H1 (cell line): ENCODE data around the gene KIF21A. TPM values are rescaled to one million over a fixed set of nuclear protein-coding genes. Genes with fewer than 3 reads are reported as not detected.

ENCODE experiments used
- CTCF ChIA-PET: fragments of 300-600 bp; sonication (Branson Sonifier 250); formaldehyde crosslinking; loops from one replicate; lab custom pipeline; 2021; ENCODE audit not compliant: partially characterized antibody; lab: Charles Lee
- POLR2A ChIA-PET: fragments of 300-600 bp; sonication (Branson Sonifier 250); formaldehyde crosslinking; loops from one replicate; lab custom pipeline; 2021; ENCODE audit warnings: inconsistent platforms; ENCODE audit not compliant: partially characterized antibody; lab: Charles Lee
- DNase-seq, 2 experiments: peaks; one replicate each; pipeline versions ENCODE4 v3.0.0 to v3.0.0-alpha.2; 2010 to 2022; ENCODE audit warnings: low spot score in 2 of 2, low read depth in 1 of 2, mixed read lengths in 1 of 2
- FAIRE-seq: peaks from 2 replicates; lab custom pipeline; 2011; peaks lifted over from hg19 to GRCh38; lab: Jason Lieb, UNC
- H2AFZ ChIP-seq: 2 replicates; pipeline ENCODE4 v1.8.1; 2012; ENCODE audit warnings: low read length, inconsistent platforms
- H2AK5ac ChIP-seq: 2 replicates; pipeline ENCODE4 v1.6.1; 2013; ENCODE audit warnings: low read depth, low read length
- H2BK120ac ChIP-seq: replicated peaks from 2 replicates; pipeline ENCODE3; 2013; ENCODE audit warnings: low read depth, low read length, inconsistent platforms
- H2BK12ac ChIP-seq: 2 replicates; pipeline ENCODE4 v1.6.1; 2013; ENCODE audit warnings: low read depth, low read length
- H2BK15ac ChIP-seq: 2 replicates; pipeline ENCODE4 v1.6.1; 2013; ENCODE audit warnings: low read length
- H2BK20ac ChIP-seq: 2 replicates; pipeline ENCODE4 v1.6.1; 2013; ENCODE audit warnings: low read length
- H2BK5ac ChIP-seq: 2 replicates; pipeline ENCODE4 v1.6.1; 2013; ENCODE audit warnings: low read depth, low read length
- H3K14ac ChIP-seq: 2 replicates; pipeline ENCODE4 v1.6.1; 2013; ENCODE audit warnings: inconsistent platforms; ENCODE audit not compliant: insufficient read length
- H3K18ac ChIP-seq: 2 replicates; pipeline ENCODE4 v1.6.1; 2013; ENCODE audit warnings: low read length; ENCODE audit errors: extremely low read depth
- H3K23ac ChIP-seq: 2 replicates; pipeline ENCODE4 v1.6.1; 2013; ENCODE audit warnings: inconsistent platforms; ENCODE audit not compliant: insufficient read length
- H3K23me2 ChIP-seq: 2 replicates; pipeline ENCODE4 v1.6.1; 2013; ENCODE audit warnings: low read depth, low read length
- H3K27ac ChIP-seq: 2 replicates; pipeline ENCODE4 v1.6.1; 2011; ENCODE audit warnings: low read depth, low read length, inconsistent platforms
- H3K27me3 ChIP-seq, 4 experiments: replicated peaks in 1 of 4; 1 replicate in 1 of 4; 2 replicates in 3 of 4; pipeline versions ENCODE4 v1.6.1 to v1.8.1; 2011 to 2013; ENCODE audit warnings: low read length in 3 of 4, mild to moderate bottlenecking in 3 of 4, inconsistent platforms in 2 of 4, mixed read lengths in 2 of 4, moderate library complexity in 1 of 4; ENCODE audit not compliant: control insufficient read depth in 3 of 4, insufficient read depth in 3 of 4; ENCODE audit errors: extremely low read depth in 1 of 4
- H3K36me3 ChIP-seq, 4 experiments: 2 replicates each; pipeline versions ENCODE4 v1.6.1 to v1.8.1; 2011 to 2013; ENCODE audit warnings: mild to moderate bottlenecking in 4 of 4, low read length in 3 of 4, moderate library complexity in 2 of 4, control low read depth in 1 of 4, inconsistent platforms in 1 of 4; ENCODE audit not compliant: insufficient read depth in 4 of 4, control insufficient read depth in 2 of 4
- H3K4ac ChIP-seq: replicated peaks from 2 replicates; pipeline ENCODE3; 2013; ENCODE audit warnings: low read length, low read depth, mixed read lengths, inconsistent platforms; ENCODE audit not compliant: insufficient read length
- H3K4me1 ChIP-seq, 4 experiments: replicated peaks in 1 of 4; 1 replicate in 1 of 4; 2 replicates in 3 of 4; pipeline versions ENCODE4 v1.6.1 to v1.8.1; 2011 to 2013; ENCODE audit warnings: low read length in 3 of 4, inconsistent platforms in 2 of 4, mixed read lengths in 1 of 4; ENCODE audit not compliant: insufficient read depth in 4 of 4, control insufficient read depth in 3 of 4
- H3K4me2 ChIP-seq, 2 experiments: 2 replicates each; pipeline versions ENCODE4 v1.6.1 to v1.8.1; 2011 to 2013; ENCODE audit warnings: low read depth in 2 of 2, low read length in 2 of 2, control low read depth in 1 of 2, inconsistent platforms in 1 of 2, mild to moderate bottlenecking in 1 of 2; ENCODE audit not compliant: insufficient read depth in 1 of 2
- H3K4me3 ChIP-seq, 4 experiments: fragments of 200-600, 300-600 bp in 1 of 4; sonication (generic), shearing (Covaris generic), sonication (Bioruptor Twin) in 1 of 4; 2 replicates each; pipeline versions ENCODE4 v1.5.1 to v1.8.1; 2011 to 2016; ENCODE audit warnings: low read length in 4 of 4, low read depth in 3 of 4, control low read depth in 2 of 4, inconsistent platforms in 2 of 4, mild to moderate bottlenecking in 2 of 4, mixed read lengths in 1 of 4, moderate library complexity in 1 of 4; ENCODE audit not compliant: insufficient read depth in 2 of 4; ENCODE audit errors: extremely low read depth in 1 of 4
- H3K56ac ChIP-seq: replicated peaks from 2 replicates; pipeline ENCODE3; 2013; ENCODE audit warnings: low read depth, mild to moderate bottlenecking, mixed read lengths, low read length, inconsistent platforms; ENCODE audit not compliant: insufficient read length
- H3K79me1 ChIP-seq: 2 replicates; pipeline ENCODE4 v1.6.1; 2013; ENCODE audit warnings: low read depth, low read length, control low read depth
- H3K79me2 ChIP-seq, 2 experiments: 2 replicates each; pipeline versions ENCODE4 v1.6.1 to v1.8.1; 2012 to 2013; ENCODE audit warnings: low read length in 2 of 2, mild to moderate bottlenecking in 2 of 2, inconsistent platforms in 1 of 2; ENCODE audit not compliant: insufficient read depth in 2 of 2, control insufficient read depth in 1 of 2
- H3K9ac ChIP-seq, 4 experiments: replicated peaks in 1 of 4; 1 replicate in 1 of 4; 2 replicates in 3 of 4; pipeline versions ENCODE4 v1.6.1 to v1.8.1; 2011 to 2013; ENCODE audit warnings: low read depth in 3 of 4, low read length in 3 of 4, control low read depth in 2 of 4, mild to moderate bottlenecking in 2 of 4, moderate library complexity in 2 of 4, inconsistent platforms in 1 of 4; ENCODE audit errors: extremely low read depth in 1 of 4
- H3K9me3 ChIP-seq, 2 experiments: 2 replicates each; pipeline versions ENCODE4 v1.6.1 to v1.8.1; 2012 to 2013; ENCODE audit warnings: mild to moderate bottlenecking in 2 of 2, moderate library complexity in 2 of 2, control low read depth in 1 of 2, inconsistent platforms in 1 of 2, low read depth in 1 of 2, low read length in 1 of 2, mixed read lengths in 1 of 2; ENCODE audit not compliant: insufficient read depth in 2 of 2
- H4K20me1 ChIP-seq, 2 experiments: replicated peaks in 1 of 2; 2 replicates each; pipeline versions ENCODE3 to v1.8.1; 2011 to 2013; ENCODE audit warnings: inconsistent platforms in 2 of 2, low read length in 2 of 2, mild to moderate bottlenecking in 1 of 2; ENCODE audit not compliant: insufficient read depth in 2 of 2, control insufficient read depth in 1 of 2
- H4K5ac ChIP-seq: 2 replicates; pipeline ENCODE4 v1.6.1; 2013; ENCODE audit warnings: low read length, low read depth, mixed read lengths, inconsistent platforms; ENCODE audit not compliant: insufficient read length
- H4K8ac ChIP-seq: 2 replicates; pipeline ENCODE4 v1.8.0; 2013; ENCODE audit warnings: mild to moderate bottlenecking, moderate library complexity, low read length, inconsistent platforms; ENCODE audit not compliant: insufficient read depth; ENCODE audit errors: extremely low read depth
- H4K91ac ChIP-seq: replicated peaks from 2 replicates; pipeline ENCODE3; 2013; ENCODE audit warnings: low read length, mixed read lengths, inconsistent platforms; ENCODE audit not compliant: insufficient read length
- BCL11A ChIP-seq, 2 experiments: IDR thresholded peaks; one replicate each; pipeline ENCODE4 v1.6.1; 2011; ENCODE audit warnings: low read depth in 2 of 2, low read length in 2 of 2, mild to moderate bottlenecking in 2 of 2
- BRCA1 ChIP-seq: IDR thresholded peaks from 2 replicates; pipeline ENCODE4 v1.6.1; 2012; ENCODE audit warnings: low read depth, low read length, improper control_type of control experiment
- CEBPB ChIP-seq: IDR thresholded peaks from 2 replicates; pipeline ENCODE4 v1.6.1; 2012; ENCODE audit warnings: low read depth, low read length
- CREB1 ChIP-seq: IDR thresholded peaks from 2 replicates; pipeline ENCODE4 v1.6.1; 2012; ENCODE audit warnings: inconsistent platforms
- CTBP2 ChIP-seq: IDR thresholded peaks from 2 replicates; pipeline ENCODE4 v1.7.0; 2011; ENCODE audit warnings: borderline replicate concordance, mild to moderate bottlenecking, moderate library complexity, mixed read lengths, low read length; ENCODE audit not compliant: insufficient read depth, insufficient read length
- EZH2 ChIP-seq: fragments of 200-600 bp; sonication (generic); IDR thresholded peaks from 2 replicates; pipeline ENCODE4 v1.7.1; 2012; ENCODE audit warnings: low read depth, mild to moderate bottlenecking, moderate library complexity, low read length, inconsistent platforms; ENCODE audit not compliant: severe bottlenecking
- FOSL1 ChIP-seq: IDR thresholded peaks from 2 replicates; pipeline ENCODE4 v1.6.1; 2011; ENCODE audit warnings: mild to moderate bottlenecking, low read depth, low read length, moderate library complexity; ENCODE audit not compliant: insufficient read depth
- NRF1 ChIP-seq: IDR thresholded peaks from 2 replicates; pipeline ENCODE4 v1.6.1; 2011; ENCODE audit warnings: mild to moderate bottlenecking, low read depth, low read length, improper control_type of control experiment
- POLR2AphosphoS5 ChIP-seq: IDR thresholded peaks from 2 replicates; pipeline ENCODE4 v1.6.1; 2011; ENCODE audit warnings: low read depth, low read length
- SAP30 ChIP-seq: fragments of 300-600 bp; sonication (generic); IDR thresholded peaks from 2 replicates; pipeline ENCODE4 v1.7.1; 2012; ENCODE audit warnings: low read length, moderate library complexity, mild to moderate bottlenecking, inconsistent platforms; ENCODE audit not compliant: insufficient read depth, insufficient replicate concordance
- SP2 ChIP-seq: IDR thresholded peaks from 2 replicates; pipeline ENCODE4 v1.6.1; 2012; ENCODE audit warnings: mild to moderate bottlenecking, low read length, inconsistent platforms
- SP4 ChIP-seq: IDR thresholded peaks from 2 replicates; pipeline ENCODE4 v1.6.1; 2012; ENCODE audit warnings: low read length, inconsistent platforms
- TAF1 ChIP-seq: IDR thresholded peaks from 2 replicates; pipeline ENCODE4 v1.6.1; 2011; ENCODE audit warnings: mild to moderate bottlenecking, low read depth, low read length
- TBP ChIP-seq: IDR thresholded peaks from 2 replicates; pipeline ENCODE4 v1.6.1; 2011; ENCODE audit warnings: low read depth, low read length, improper control_type of control experiment
- TCF12 ChIP-seq: IDR thresholded peaks from 2 replicates; pipeline ENCODE4 v1.6.1; 2011; ENCODE audit warnings: low read depth, mild to moderate bottlenecking, low read length
- WGBS, 2 experiments: shearing (Covaris generic) in 1 of 2; methylation state at CpG; one replicate each; pipeline versions ENCODE4 v1.1.6 to v1.1.7; 2013 to 2015; ENCODE audit warnings: low lambda C conversion rate in 2 of 2, mixed read lengths in 2 of 2, inconsistent platforms in 1 of 2, low coverage in 1 of 2, missing lambda C conversion rate in 1 of 2; ENCODE audit not compliant: insufficient replicate concordance in 2 of 2, insufficient coverage in 1 of 2, insufficient read length in 1 of 2; ENCODE audit errors: extremely low coverage in 1 of 2, missing lambda C conversion rate in 1 of 2; 5-methylcytosine and 5-hydroxymethylcytosine counted together
- polyA plus RNA-seq, 7 experiments: library from polyadenylated mRNA; depleted of rRNA in 3 of 7; stranded (reverse) in 5 of 7; unstranded in 2 of 7; fragments of >200 nt in 5 of 7; fragments of 200-250 nt in 2 of 7; gene quantifications; 1 replicate in 5 of 7; 2 replicates in 1 of 7; 4 replicates in 1 of 7; pipeline versions ENCODE4 v1.2.1 to v1.2.3, GENCODE V29; 2011 to 2013; ENCODE audit warnings: missing spikeins in 2 of 7, mixed read lengths in 2 of 7
- total RNA-seq: library from RNA; stranded (reverse); fragmentation: NEBNext Ultra II Directional; extraction: Animal tissue kit (Norgen Biotek cat#: 25700); gene quantifications from 2 replicates; pipeline ENCODE4 v1.2.1, GENCODE V29; 2021

Gene KIF21A
- total and polyA plus RNA-seq, 2 of the 8 experiments (the other 6 are each of a cell fraction or from before 2014, with no cell fraction given): 10.0 to 26.0 TPM

DNA sequence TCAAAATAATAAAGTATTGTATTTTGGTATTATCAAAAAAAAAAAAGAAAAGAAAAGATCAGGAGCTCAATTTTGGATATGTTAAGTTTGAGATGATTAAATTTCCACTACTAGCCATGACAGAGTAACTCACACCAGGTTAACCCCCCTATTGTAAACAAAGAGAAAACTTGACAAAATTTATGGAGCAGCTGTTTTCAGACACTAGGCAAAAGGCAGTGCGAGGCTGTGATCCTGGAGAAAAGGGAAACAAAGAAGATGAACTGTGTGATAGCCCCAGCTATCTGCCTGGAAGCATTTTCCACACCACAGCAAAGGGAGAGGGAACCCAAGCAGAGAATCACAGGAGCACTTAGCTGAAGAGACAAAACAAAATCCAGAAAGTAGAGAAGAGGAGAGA lies 145.0 kb downstream of the KIF21A start:
- H3K14ac ChIP-seq: no peak overlapping the region
- no peak overlapping the region for H2BK5ac ChIP-seq
- H2BK20ac ChIP-seq: no peak overlapping the region
- no peak for DNase-seq
- H2BK15ac ChIP-seq: no peak overlapping the region
- H2AK5ac ChIP-seq: no peak overlapping the region
- no peaks in the 10 kb centered on the region for H4K20me1 ChIP-seq
- FAIRE-seq: no peak
- H4K8ac ChIP-seq: no peak overlapping the region
- no peak overlapping the region for H3K18ac ChIP-seq
- H3K27me3 ChIP-seq: no peaks in the 10 kb centered on the region
- no peak overlapping the region for H2BK12ac ChIP-seq
- no peaks in the 10 kb centered on the region for H3K36me3 ChIP-seq
- H2AFZ ChIP-seq: no peak overlapping the region
- H2BK120ac ChIP-seq: no peak overlapping the region
- ChIA-PET POLR2A (no interaction called here), CTCF (interaction anchor here (0.8 to 1.0 kb wide), 2 partner anchors 9 to 20 kb away, joined by 3 to 4 read pairs; no protein-coding TSS in a partner anchor)
- no peak overlapping the region for H3K4me2 ChIP-seq
- H3K9me3 ChIP-seq: no peaks in the 10 kb centered on the region
- no peak overlapping the region for H3K27ac ChIP-seq
- H3K56ac ChIP-seq: no peak overlapping the region
- H3K4me1 ChIP-seq: peaks cover 0 to 3% (median 0%) of the 10 kb centered on the region in 4 experiments; a peak in 1 of 7 replicates
- H3K79me2 ChIP-seq: no peaks in the 10 kb centered on the region
- no peak overlapping the region for H3K9ac ChIP-seq
- 67% methylated on average over 1 of the region's 1 CpG; no CpG with 5 or more reads in 1 of the 2 experiments for WGBS, 2 experiments
- H4K5ac ChIP-seq: no peak overlapping the region
- no peaks in the 10 kb centered on the region for H3K23me2 ChIP-seq
- H4K91ac ChIP-seq: no peak overlapping the region
- H3K79me1 ChIP-seq: no peaks in the 10 kb centered on the region
- H3K23ac ChIP-seq: no peak overlapping the region
- no peak overlapping the region for H3K4me3 ChIP-seq
- TF ChIP-seq BCL11A (IDR thresholded peaks at IDR 0.05; ENCODE audit: low read depth in 2 of 2, low read length in 2 of 2) (no peak), SP4 (no peak), NRF1 (no peak), TBP (no peak), TAF1 (no peak), TCF12 (no peak), FOSL1 (no peak), POLR2AphosphoS5 (no peak), SAP30 (no peak), CEBPB (no peak), EZH2 (no peak), BRCA1 (no peak), SP2 (no peak), CREB1 (no peak), CTBP2 (no peak)
- H3K4ac ChIP-seq: no peak overlapping the region
